ENCODE data around the gene ZNF264. TPM values are rescaled to one million over a fixed set of nuclear protein-coding genes. Genes with fewer than 3 reads are reported as not detected.

ZNF264 gene
- total RNA-seq, 1 donor from 2014 or later: 25.5 TPM

GRCh38 chr19:57227502-57227901, 36.2 kb downstream of the ZNF264 start:
- H3K4me3 Mint-ChIP-seq (ENCODE audit: unreplicated experiment): no peak overlapping the region
- no peaks in the 10 kb centered on the region for H3K4me1 ChIP-seq (ENCODE audit: insufficient read depth, low read length)
- FAIRE-seq (no peak), DNase-seq (ENCODE audit: low read depth) (no peak)
- no peak overlapping the region for H2AFZ ChIP-seq (ENCODE audit: low read depth, low read length)
- H3K4me3 ChIP-seq (ENCODE audit: insufficient read depth, low read depth, low read length): no peak overlapping the region
- H4K20me1 ChIP-seq (ENCODE audit: insufficient read depth, low read length): no peaks in the 10 kb centered on the region
- no peak overlapping the region for H3K27ac Mint-ChIP-seq (ENCODE audit: unreplicated experiment)
- no peak overlapping the region for H3K9ac ChIP-seq (ENCODE audit: low read length)
- no peak overlapping the region for H3K27ac ChIP-seq (ENCODE audit: low read depth, low read length)
- no peaks in the 10 kb centered on the region for H3K4me1 Mint-ChIP-seq (ENCODE audit: low read depth, unreplicated experiment)
- no peaks in the 10 kb centered on the region for H3K27me3 ChIP-seq (ENCODE audit: insufficient read depth, low read length)
- H3K9me3 Mint-ChIP-seq (ENCODE audit: unreplicated experiment): no peaks in the 10 kb centered on the region
- TF ChIP-seq CTCF (IDR thresholded peaks at IDR 0.05; ENCODE audit: insufficient read depth, low read depth, low read length) (no peak), EZH2 (IDR thresholded peaks at IDR 0.05; ENCODE audit: insufficient read depth, low read length) (no peak)
- no peaks in the 10 kb centered on the region for H3K27me3 Mint-ChIP-seq (ENCODE audit: low read depth, unreplicated experiment)
- H3K36me3 Mint-ChIP-seq (ENCODE audit: low read depth, unreplicated experiment): no peaks in the 10 kb centered on the region
- H3K79me2 ChIP-seq (ENCODE audit: insufficient read depth, low read length): no peaks in the 10 kb centered on the region
- H3K9me3 ChIP-seq (ENCODE audit: insufficient read depth, low read depth, low read length): no peaks in the 10 kb centered on the region
- H3K4me2 ChIP-seq (ENCODE audit: low read length): no peak overlapping the region
- no peaks in the 10 kb centered on the region for H3K36me3 ChIP-seq (ENCODE audit: insufficient read depth, low read length)

DNA sequence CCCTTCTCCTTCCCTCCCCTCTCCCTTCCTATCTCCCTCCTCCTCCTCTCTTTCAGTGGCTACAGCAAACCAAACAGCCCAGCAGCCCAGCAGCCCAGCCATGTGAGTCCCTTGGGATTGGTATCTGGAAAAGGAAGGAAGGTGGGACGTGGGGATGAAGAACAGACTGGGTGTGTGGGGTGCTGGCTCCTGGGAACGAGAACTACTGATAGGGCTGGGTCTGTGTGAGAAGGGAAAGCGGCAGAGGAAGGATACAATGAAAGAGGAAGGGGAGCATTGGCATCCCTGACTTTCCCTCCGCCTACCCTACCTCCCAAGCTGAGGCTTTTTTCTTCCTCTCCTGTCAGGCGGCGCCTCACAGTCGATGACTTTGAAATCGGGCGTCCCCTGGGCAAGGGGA, 40.4 kb downstream of the ZNF264 start:
- Histone ChIP-seq H3K79me2 (ENCODE audit: insufficient read depth, low read length) (no peaks in the 10 kb centered on the region), H3K36me3 (ENCODE audit: insufficient read depth, low read length) (no peaks in the 10 kb centered on the region), H3K9me3 (ENCODE audit: insufficient read depth, low read depth, low read length) (no peaks in the 10 kb centered on the region), H3K4me3 (ENCODE audit: insufficient read depth, low read depth, low read length) (no peak overlapping the region), H3K4me1 (ENCODE audit: insufficient read depth, low read length) (no peaks in the 10 kb centered on the region), H3K9ac (ENCODE audit: low read length) (no peak overlapping the region), H2AFZ (ENCODE audit: low read depth, low read length) (no peak overlapping the region), H3K27me3 (ENCODE audit: insufficient read depth, low read length) (no peaks in the 10 kb centered on the region), H3K27ac (ENCODE audit: low read depth, low read length) (no peak overlapping the region), H3K4me2 (ENCODE audit: low read length) (no peak overlapping the region), H4K20me1 (ENCODE audit: insufficient read depth, low read length) (no peaks in the 10 kb centered on the region)
- Mint-ChIP-seq H3K9me3 (ENCODE audit: unreplicated experiment) (no peaks in the 10 kb centered on the region), H3K4me3 (ENCODE audit: unreplicated experiment) (no peak overlapping the region), H3K36me3 (ENCODE audit: low read depth, unreplicated experiment) (no peaks in the 10 kb centered on the region), H3K27ac (ENCODE audit: unreplicated experiment) (no peak overlapping the region), H3K27me3 (ENCODE audit: low read depth, unreplicated experiment) (no peaks in the 10 kb centered on the region), H3K4me1 (ENCODE audit: low read depth, unreplicated experiment) (no peaks in the 10 kb centered on the region)
- FAIRE-seq: no peak
- TF ChIP-seq CTCF (IDR thresholded peaks at IDR 0.05; ENCODE audit: insufficient read depth, low read depth, low read length) (no peak), EZH2 (IDR thresholded peaks at IDR 0.05; ENCODE audit: insufficient read depth, low read length) (no peak)
- no peak for DNase-seq (ENCODE audit: low read depth)

- FAIRE-seq (no peak), DNase-seq (ENCODE audit: low read depth) (no peak)
- Histone ChIP-seq H3K79me2 (ENCODE audit: insufficient read depth, low read length) (no peaks in the 10 kb centered on the region), H3K27me3 (ENCODE audit: insufficient read depth, low read length) (no peaks in the 10 kb centered on the region), H2AFZ (ENCODE audit: low read depth, low read length) (no peak overlapping the region), H3K9ac (ENCODE audit: low read length) (no peak overlapping the region), H3K4me1 (ENCODE audit: insufficient read depth, low read length) (no peaks in the 10 kb centered on the region), H3K4me3 (ENCODE audit: insufficient read depth, low read depth, low read length) (no peak overlapping the region), H3K9me3 (ENCODE audit: insufficient read depth, low read depth, low read length) (no peaks in the 10 kb centered on the region), H4K20me1 (ENCODE audit: insufficient read depth, low read length) (no peaks in the 10 kb centered on the region), H3K27ac (ENCODE audit: low read depth, low read length) (no peak overlapping the region), H3K4me2 (ENCODE audit: low read length) (no peak overlapping the region), H3K36me3 (ENCODE audit: insufficient read depth, low read length) (no peaks in the 10 kb centered on the region)
- no peaks in the 10 kb centered on the region for H3K36me3 Mint-ChIP-seq (ENCODE audit: low read depth, unreplicated experiment)
- no peak overlapping the region for H3K4me3 Mint-ChIP-seq (ENCODE audit: unreplicated experiment)
- no peak overlapping the region for H3K27ac Mint-ChIP-seq (ENCODE audit: unreplicated experiment)
- H3K9me3 Mint-ChIP-seq (ENCODE audit: unreplicated experiment): no peaks in the 10 kb centered on the region
- no peaks in the 10 kb centered on the region for H3K4me1 Mint-ChIP-seq (ENCODE audit: low read depth, unreplicated experiment)
- TF ChIP-seq CTCF (IDR thresholded peaks at IDR 0.05; ENCODE audit: insufficient read depth, low read depth, low read length): no peak
- H3K27me3 Mint-ChIP-seq (ENCODE audit: low read depth, unreplicated experiment): no peaks in the 10 kb centered on the region
These were observed 41.9 kb downstream of the ZNF264 start for GRCh38 chr19:57233207-57233606.
